Fibroblast of pulmonary artery (primary cell): Measurements from ENCODE around the gene RPTOR.

Source experiments
- DNase-seq: peaks from one replicate; pipeline ENCODE4 v3.0.0-alpha.2; 2010; ENCODE audit warnings: low read depth
- H3K4me3 ChIP-seq: replicated peaks from 2 replicates; pipeline ENCODE4 v1.5.1; 2011; ENCODE audit warnings: low read depth, mild to moderate bottlenecking, control low read depth, low read length, moderate library complexity
- TF ChIP-seq, protein P1 (sequence below): IDR thresholded peaks from 2 replicates; pipeline ENCODE4 v1.5.1; 2011; ENCODE audit warnings: mild to moderate bottlenecking, control low read depth, low read length, inconsistent platforms; ENCODE audit errors: missing control alignments

RPTOR gene

DNA sequence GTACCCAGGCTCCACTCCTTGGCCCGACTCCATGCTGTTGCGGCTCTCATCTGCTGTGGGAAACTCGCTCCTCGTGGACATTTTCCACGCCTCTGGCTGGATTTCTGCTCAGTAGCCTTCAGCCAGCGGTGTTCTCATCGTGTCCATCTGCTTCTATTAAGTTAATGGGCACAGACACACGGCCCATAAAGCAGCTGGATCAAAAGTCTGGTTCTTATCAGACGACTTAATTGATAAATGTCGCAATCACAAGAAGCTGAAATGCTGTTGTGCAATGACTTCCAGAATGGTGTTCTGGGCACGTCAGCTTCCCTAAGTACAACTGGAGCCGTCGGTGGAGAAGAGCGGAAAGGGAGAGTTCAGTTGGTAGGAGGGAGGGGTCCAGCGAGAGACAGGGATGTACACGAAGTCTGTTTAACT, 235.3 kb downstream of the RPTOR start:
- peak; percentile 76 for DNase-seq
- TF ChIP-seq, protein P1, sequence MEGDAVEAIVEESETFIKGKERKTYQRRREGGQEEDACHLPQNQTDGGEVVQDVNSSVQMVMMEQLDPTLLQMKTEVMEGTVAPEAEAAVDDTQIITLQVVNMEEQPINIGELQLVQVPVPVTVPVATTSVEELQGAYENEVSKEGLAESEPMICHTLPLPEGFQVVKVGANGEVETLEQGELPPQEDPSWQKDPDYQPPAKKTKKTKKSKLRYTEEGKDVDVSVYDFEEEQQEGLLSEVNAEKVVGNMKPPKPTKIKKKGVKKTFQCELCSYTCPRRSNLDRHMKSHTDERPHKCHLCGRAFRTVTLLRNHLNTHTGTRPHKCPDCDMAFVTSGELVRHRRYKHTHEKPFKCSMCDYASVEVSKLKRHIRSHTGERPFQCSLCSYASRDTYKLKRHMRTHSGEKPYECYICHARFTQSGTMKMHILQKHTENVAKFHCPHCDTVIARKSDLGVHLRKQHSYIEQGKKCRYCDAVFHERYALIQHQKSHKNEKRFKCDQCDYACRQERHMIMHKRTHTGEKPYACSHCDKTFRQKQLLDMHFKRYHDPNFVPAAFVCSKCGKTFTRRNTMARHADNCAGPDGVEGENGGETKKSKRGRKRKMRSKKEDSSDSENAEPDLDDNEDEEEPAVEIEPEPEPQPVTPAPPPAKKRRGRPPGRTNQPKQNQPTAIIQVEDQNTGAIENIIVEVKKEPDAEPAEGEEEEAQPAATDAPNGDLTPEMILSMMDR = no peak
- no peak overlapping the region for H3K4me3 ChIP-seq

DNA sequence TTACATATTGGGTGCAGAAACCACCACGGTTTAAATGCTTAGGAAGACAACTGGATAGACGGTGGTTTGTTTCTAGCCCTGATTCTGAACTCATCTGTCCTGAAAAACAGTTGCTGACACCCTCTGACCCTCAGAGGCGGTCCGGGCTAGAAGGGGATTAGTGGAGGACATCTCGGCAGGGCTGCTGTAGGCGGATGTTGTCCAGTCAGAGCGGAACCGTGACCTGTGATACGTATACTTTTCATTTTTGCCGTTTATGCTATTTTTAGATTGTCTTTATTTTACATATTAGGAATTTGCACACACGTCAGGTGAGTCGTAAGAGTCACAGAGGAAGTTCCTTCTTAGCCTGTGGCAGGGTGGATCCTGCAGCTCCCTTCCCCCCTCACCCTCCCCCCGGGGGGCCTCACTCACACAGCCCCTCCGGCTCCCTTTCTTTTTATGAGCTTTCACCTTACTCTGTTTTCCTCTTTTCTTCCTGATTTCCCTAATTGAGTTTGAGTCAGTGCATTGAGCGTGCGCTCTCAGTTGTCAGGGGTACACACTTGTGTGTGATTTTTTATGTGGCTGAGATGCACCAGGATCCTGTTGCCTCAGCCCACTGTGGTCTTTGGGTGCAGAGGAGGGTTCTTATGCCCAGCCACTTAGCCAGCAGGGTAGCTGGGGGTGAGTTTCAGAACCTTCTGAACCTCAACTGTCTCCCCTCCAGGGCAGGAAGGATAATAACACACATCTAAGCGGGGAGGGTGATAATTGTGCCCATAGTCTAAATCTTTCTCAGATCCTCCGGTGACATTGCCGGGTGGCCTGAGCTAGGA, 236.0 kb downstream of the RPTOR start:
- TF ChIP-seq, protein P1 = no peak
- H3K4me3 ChIP-seq = no peak overlapping the region
- DNase-seq = no peak

DNA sequence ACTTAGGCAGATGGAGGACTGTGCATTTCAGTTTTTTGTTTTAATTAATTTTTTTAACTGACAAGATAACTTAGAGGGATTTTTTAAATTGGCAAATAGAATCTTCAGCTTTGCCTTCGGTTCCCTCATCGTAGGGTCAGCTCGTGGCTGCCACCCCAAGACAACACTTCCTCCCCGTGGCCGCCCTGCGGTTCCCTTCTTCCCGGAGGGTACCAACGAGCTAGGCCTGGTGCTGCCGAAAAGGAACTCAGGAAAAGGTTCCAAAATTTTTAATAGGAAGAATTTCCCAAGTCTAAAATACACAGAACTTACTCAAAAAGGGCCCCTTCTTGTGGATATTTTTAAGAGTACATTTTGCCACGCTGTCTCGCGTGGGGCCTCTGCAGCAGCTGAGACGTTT, 236.6 kb downstream of the RPTOR start:
- DNase-seq = no peak
- no peak overlapping the region for H3K4me3 ChIP-seq
- TF ChIP-seq, protein P1 = no peak

DNA sequence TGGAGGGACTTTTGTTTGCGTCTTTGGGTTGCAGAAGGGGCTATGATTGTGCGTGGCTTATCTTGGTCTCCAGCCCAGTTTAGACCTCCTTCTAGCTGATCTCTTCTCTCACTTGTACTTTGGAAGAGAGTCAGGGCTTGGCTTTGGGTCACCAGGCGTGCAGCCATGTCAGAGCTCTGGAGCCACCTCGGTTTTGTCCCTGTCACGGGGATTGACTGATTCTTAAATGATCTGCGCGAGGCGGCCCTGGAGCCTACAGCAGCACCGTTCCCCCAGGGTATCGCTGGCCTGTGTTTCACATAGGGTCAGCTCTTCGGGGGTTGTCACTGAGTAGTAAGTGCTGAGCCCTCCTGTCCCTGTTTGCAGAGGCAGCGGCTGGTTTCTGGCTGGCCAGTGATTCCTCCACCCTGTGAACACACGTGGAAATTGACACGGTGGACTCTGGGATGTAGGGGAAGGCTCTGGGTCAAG, 237.2 kb downstream of the RPTOR start:
- no peak overlapping the region for H3K4me3 ChIP-seq
- no peak for DNase-seq
- TF ChIP-seq, protein P1 = no peak

DNA sequence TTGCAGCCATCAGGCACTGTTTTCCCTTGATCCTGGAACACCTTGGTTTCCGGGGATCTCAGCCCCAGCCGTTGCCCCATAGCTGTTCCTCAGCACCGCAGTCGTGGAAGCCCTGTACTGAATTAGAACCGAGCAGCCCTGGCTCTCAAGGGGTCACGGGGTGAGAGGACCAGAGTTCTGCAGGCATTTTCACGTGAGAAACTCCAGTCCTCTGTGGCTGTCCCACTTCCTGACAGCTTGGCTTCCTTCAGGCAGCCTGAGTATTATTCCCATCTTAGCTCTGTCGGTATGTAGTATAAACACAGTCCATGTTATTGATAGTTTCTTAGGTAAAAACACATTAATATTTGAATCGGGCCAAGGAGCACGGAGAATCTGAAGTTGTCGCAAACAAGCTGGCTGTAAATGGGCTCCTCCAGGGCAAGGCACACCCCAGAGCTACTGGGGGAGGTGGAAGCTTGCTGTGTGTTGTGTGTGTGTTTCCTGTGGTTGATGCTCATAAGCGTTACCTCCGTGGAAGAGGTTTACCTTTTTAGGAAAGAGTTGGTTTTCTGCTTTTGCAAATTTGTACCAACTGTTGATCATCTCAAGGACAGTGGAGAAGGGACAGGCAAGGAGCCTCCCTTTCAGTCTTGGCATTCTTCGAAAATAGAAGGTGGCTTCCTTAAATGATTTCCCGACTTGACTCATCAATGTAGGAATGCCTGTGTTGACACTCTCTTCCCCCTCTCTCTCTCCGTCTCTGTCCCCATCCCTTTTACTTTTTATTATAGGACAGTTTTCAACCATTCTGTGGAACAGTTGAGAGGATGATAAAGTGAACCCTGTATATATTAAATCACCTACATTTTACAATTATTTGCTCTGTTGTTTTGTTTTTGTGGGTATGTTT, 238.1 kb downstream of the RPTOR start:
- TF ChIP-seq, protein P1 = no peak
- H3K4me3 ChIP-seq = no peak overlapping the region

DNA sequence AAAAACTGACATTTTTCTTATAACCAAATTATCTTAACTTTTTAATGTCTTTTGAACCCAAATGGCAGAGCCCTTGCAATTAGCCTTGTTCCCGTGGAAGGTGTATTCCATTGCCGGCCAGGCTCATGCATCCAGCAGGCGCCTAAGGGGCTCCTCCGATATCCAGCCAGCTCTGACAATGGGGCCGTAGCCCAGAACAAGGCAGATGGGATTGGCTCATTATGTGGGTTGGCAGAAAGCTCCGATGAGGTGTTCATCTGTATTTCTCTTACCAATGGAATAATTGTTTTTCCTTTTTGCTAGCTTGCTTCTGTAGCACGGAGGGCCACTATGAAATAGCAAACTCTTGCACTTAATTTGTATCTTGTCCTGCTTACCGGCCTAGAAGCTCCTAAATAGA, 238.8 kb downstream of the RPTOR start:
- H3K4me3 ChIP-seq = no peak overlapping the region
- DNase-seq = no peak
- TF ChIP-seq, protein P1 = no peak

More for the DNA sequence above, 238.1 kb downstream of the RPTOR start:
- peak; percentile 10 for DNase-seq
